DND-41 (cell line): Measurements from ENCODE around the gene CLMP.

ENCODE experiments used
- ATAC-seq: fragments of 200-7000 bp; cut with Tn5 transposase; 3 replicates; pipeline ENCODE4 v1.9.1; 2021; ENCODE audit warnings: low read depth; ENCODE audit not compliant: insufficient read depth
- DNase-seq: peaks from one replicate; pipeline ENCODE4 v3.0.0-alpha.2; 2020
- H2AFZ ChIP-seq: 2 replicates; pipeline ENCODE4 v1.6.0; 2012; ENCODE audit warnings: low read depth, low read length
- H3K27ac ChIP-seq: 2 replicates; pipeline ENCODE4 v1.5.1; 2012; ENCODE audit warnings: low read length, inconsistent platforms
- H3K27me3 ChIP-seq: fragments of 200-600 bp; sonication (generic); 2 replicates; pipeline ENCODE4 v1.6.0; 2012; ENCODE audit warnings: low read length, mild to moderate bottlenecking, inconsistent platforms; ENCODE audit not compliant: insufficient read depth, poor library complexity
- H3K36me3 ChIP-seq: 2 replicates; pipeline ENCODE4 v1.5.1; 2012; ENCODE audit warnings: low read length, inconsistent platforms; ENCODE audit not compliant: insufficient read depth
- H3K4me1 ChIP-seq: 2 replicates; pipeline ENCODE4 v1.5.1; 2012; ENCODE audit warnings: mild to moderate bottlenecking, low read length; ENCODE audit not compliant: insufficient read depth
- H3K4me2 ChIP-seq: 2 replicates; pipeline ENCODE4 v1.6.0; 2012; ENCODE audit warnings: mild to moderate bottlenecking, moderate library complexity, low read length, inconsistent platforms; ENCODE audit not compliant: insufficient read depth
- H3K4me3 ChIP-seq, 2 experiments: fragments of 200-600 bp in 1 of 2; shearing (Covaris generic) in 1 of 2; 2 replicates each; pipeline ENCODE4 v1.5.1; 2012 to 2016; ENCODE audit warnings: inconsistent platforms in 2 of 2, low read length in 2 of 2, mild to moderate bottlenecking in 2 of 2, low read depth in 1 of 2, moderate library complexity in 1 of 2
- H3K79me2 ChIP-seq: 2 replicates; pipeline ENCODE4 v1.6.0; 2012; ENCODE audit warnings: low read length, inconsistent platforms; ENCODE audit not compliant: insufficient read depth
- H3K9ac ChIP-seq: 2 replicates; pipeline ENCODE4 v1.6.0; 2012; ENCODE audit warnings: low read depth, mild to moderate bottlenecking, inconsistent platforms, low read length, moderate library complexity
- H3K9me3 ChIP-seq: 2 replicates; pipeline ENCODE4 v1.5.1; 2012; ENCODE audit warnings: low read length, moderate library complexity, mild to moderate bottlenecking, inconsistent platforms; ENCODE audit not compliant: insufficient read depth, severe bottlenecking
- H4K20me1 ChIP-seq: 2 replicates; pipeline ENCODE4 v1.6.0; 2012; ENCODE audit warnings: low read length; ENCODE audit not compliant: insufficient read depth
- EZH2 ChIP-seq: IDR thresholded peaks from 3 replicates; pipeline ENCODE4 v1.6.1; 2012; ENCODE audit warnings: borderline replicate concordance, low read depth, mild to moderate bottlenecking, moderate library complexity, low read length, inconsistent platforms; ENCODE audit not compliant: severe bottlenecking
- TF ChIP-seq, protein P1 (sequence below): IDR thresholded peaks from 2 replicates; pipeline ENCODE4 v1.5.1; 2012; ENCODE audit warnings: borderline replicate concordance, low read length, moderate library complexity, mild to moderate bottlenecking; ENCODE audit not compliant: poor library complexity, severe bottlenecking; ENCODE audit errors: extremely low read depth

Gene CLMP, protein sequence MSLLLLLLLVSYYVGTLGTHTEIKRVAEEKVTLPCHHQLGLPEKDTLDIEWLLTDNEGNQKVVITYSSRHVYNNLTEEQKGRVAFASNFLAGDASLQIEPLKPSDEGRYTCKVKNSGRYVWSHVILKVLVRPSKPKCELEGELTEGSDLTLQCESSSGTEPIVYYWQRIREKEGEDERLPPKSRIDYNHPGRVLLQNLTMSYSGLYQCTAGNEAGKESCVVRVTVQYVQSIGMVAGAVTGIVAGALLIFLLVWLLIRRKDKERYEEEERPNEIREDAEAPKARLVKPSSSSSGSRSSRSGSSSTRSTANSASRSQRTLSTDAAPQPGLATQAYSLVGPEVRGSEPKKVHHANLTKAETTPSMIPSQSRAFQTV

DNA sequence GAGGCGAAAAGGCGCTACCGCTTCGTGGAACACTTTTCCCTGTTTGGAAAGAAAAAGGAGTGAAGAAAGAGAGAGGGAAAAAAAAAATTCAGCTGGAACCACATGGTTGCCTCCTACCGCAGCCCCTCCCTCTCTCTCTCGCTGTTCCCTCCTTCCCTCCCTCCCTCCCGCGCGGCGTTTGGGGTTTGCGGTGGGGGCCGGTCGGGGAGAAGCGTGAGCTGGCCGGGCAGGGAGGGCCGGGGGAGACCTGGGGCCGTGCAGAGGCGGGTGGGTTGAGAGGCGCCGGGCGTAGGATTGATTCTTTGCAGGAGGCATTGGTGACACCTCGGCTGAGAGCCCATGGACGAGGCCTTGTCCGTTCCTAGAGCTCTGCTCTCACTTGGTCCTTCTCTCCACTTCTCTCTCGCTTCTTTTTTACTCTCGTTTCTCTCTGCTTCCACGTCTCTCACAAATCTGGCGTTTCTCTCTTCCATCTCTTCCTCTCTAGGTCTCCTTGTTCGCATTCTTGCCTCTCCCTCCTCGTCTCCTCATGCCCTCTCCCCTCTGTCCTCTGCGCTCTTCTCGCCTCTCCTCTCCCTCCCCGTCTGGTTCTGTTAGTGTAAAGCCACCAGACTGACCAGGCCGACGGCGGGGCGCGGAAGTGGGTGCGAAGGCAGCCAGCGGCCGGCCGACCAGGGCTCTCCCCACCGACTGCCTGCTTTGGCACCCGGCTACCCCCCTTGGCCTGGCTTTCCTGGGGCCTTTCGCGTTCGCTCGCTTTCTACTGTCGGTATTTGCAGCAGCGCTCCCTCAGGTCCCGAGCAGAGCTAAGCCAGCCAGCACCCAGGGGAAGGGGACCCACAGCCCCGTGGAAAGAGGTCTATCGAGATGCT lies at the start of gene CLMP:
CLMP (minus strand) TSS at position 61 of the 872 bp plus-strand sequence. CDS start 308 bp downstream, outside the sequence.
- no peak within 1 kb of the TSS for H2AFZ ChIP-seq
- H3K9ac ChIP-seq: no peak within 1 kb of the TSS
- DNase-seq (no peak), ATAC-seq (no peak)
- H3K79me2 ChIP-seq: no peaks in the 10 kb centered on the region
- no peak within 1 kb of the TSS for H3K4me3 ChIP-seq
- no peaks in the 10 kb centered on the region for H3K9me3 ChIP-seq
- H3K27ac ChIP-seq: no peak within 1 kb of the TSS
- no peaks in the 10 kb centered on the region for H4K20me1 ChIP-seq
- H3K27me3 ChIP-seq: peaks cover 12% of the 10 kb centered on the region
- H3K36me3 ChIP-seq: no peaks in the 10 kb centered on the region
- H3K4me2 ChIP-seq: no peak within 1 kb of the TSS
- no peaks in the 10 kb centered on the region for H3K4me1 ChIP-seq
- TF ChIP-seq, protein P1, sequence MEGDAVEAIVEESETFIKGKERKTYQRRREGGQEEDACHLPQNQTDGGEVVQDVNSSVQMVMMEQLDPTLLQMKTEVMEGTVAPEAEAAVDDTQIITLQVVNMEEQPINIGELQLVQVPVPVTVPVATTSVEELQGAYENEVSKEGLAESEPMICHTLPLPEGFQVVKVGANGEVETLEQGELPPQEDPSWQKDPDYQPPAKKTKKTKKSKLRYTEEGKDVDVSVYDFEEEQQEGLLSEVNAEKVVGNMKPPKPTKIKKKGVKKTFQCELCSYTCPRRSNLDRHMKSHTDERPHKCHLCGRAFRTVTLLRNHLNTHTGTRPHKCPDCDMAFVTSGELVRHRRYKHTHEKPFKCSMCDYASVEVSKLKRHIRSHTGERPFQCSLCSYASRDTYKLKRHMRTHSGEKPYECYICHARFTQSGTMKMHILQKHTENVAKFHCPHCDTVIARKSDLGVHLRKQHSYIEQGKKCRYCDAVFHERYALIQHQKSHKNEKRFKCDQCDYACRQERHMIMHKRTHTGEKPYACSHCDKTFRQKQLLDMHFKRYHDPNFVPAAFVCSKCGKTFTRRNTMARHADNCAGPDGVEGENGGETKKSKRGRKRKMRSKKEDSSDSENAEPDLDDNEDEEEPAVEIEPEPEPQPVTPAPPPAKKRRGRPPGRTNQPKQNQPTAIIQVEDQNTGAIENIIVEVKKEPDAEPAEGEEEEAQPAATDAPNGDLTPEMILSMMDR: no peak
- TF ChIP-seq EZH2: no peak

GRCh38 chr11:123241874-123242543 lies 47.0 kb upstream of the CLMP start:
- Histone ChIP-seq H4K20me1 (no peaks in the 10 kb centered on the region), H3K4me3 (no peak overlapping the region), H2AFZ (no peak overlapping the region), H3K4me1 (peaks cover 4% of the 10 kb centered on the region; the same call in 1 of the 2 replicates), H3K27me3 (peaks cover 29% of the 10 kb centered on the region), H3K27ac (no peak overlapping the region), H3K9ac (no peak overlapping the region), H3K9me3 (no peaks in the 10 kb centered on the region), H3K4me2 (no peak overlapping the region), H3K79me2 (no peaks in the 10 kb centered on the region), H3K36me3 (no peaks in the 10 kb centered on the region)
- TF ChIP-seq, protein P1: no peak
- TF ChIP-seq EZH2: no peak
- DNase-seq (no peak), ATAC-seq (no peak)

DNA sequence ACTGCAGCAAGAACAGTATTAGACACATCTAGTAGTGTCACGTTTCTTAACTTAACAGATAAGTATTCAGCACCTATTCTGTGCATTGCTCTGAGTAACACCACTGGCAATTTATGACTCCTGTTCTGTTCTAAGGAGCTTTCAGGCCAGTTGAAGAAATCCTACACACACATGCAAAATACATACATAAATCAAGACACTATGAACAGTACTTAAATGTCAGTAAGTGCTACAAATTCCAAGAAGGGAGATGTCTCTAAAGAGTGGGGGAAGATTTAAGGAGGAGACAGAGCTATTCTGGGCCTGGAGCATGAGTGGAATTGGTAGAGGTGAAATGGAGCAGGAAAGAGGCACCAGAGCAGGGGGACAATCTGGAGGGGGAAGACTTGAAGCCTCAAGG lies 46.2 kb upstream of the CLMP start:
- peaks cover 25% of the 10 kb centered on the region for H3K27me3 ChIP-seq
- no peak overlapping the region for H2AFZ ChIP-seq
- no peak overlapping the region for H3K4me3 ChIP-seq
- H3K9me3 ChIP-seq: no peaks in the 10 kb centered on the region
- TF ChIP-seq, protein P1: no peak
- no peak for TF ChIP-seq EZH2
- H3K9ac ChIP-seq: no peak overlapping the region
- H3K4me1 ChIP-seq: no peaks in the 10 kb centered on the region
- no peaks in the 10 kb centered on the region for H3K79me2 ChIP-seq
- no peaks in the 10 kb centered on the region for H4K20me1 ChIP-seq
- no peaks in the 10 kb centered on the region for H3K36me3 ChIP-seq
- H3K4me2 ChIP-seq: no peak overlapping the region
- DNase-seq (no peak), ATAC-seq (no peak)
- H3K27ac ChIP-seq: no peak overlapping the region
